ENCODE measurements around the gene GBP6. TPM values are rescaled to one million over a fixed set of nuclear protein-coding genes. Genes with fewer than 3 reads are reported as not detected.

Gene GBP6
- total RNA-seq, 1 donor from 2014 or later = not detected

DNA sequence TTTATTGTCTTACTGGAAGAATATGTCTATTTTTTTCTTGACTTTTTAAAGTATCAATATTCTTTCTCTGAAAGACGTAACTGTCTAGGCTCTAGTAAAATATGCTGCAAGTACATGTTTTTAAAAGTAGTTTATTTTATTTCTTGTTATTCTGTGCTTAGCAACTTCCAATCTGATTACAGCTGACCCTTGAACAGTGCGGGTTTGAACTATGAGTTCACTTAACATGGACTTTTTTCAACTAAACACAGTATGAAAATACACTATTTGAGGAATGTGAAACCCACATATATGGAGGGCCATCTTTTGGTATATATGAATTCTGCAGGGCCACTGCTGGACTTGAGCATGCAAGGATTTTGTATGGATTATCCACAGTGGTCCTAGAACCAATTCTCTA, 26.8 kb downstream of the GBP6 start:
- no peak for DNase-seq (ENCODE audit: low read depth, low spot score)
- Mint-ChIP-seq H3K36me3 (ENCODE audit: low read depth) (peaks cover 2% of the 10 kb centered on the region), H3K4me1 (no peaks in the 10 kb centered on the region), H3K4me3 (no peak overlapping the region), H3K27ac (ENCODE audit: unreplicated experiment) (no peak overlapping the region), H3K9me3 (peaks cover 4% of the 10 kb centered on the region), H3K27me3 (ENCODE audit: low read depth) (no peaks in the 10 kb centered on the region)
- TF ChIP-seq, protein P1, sequence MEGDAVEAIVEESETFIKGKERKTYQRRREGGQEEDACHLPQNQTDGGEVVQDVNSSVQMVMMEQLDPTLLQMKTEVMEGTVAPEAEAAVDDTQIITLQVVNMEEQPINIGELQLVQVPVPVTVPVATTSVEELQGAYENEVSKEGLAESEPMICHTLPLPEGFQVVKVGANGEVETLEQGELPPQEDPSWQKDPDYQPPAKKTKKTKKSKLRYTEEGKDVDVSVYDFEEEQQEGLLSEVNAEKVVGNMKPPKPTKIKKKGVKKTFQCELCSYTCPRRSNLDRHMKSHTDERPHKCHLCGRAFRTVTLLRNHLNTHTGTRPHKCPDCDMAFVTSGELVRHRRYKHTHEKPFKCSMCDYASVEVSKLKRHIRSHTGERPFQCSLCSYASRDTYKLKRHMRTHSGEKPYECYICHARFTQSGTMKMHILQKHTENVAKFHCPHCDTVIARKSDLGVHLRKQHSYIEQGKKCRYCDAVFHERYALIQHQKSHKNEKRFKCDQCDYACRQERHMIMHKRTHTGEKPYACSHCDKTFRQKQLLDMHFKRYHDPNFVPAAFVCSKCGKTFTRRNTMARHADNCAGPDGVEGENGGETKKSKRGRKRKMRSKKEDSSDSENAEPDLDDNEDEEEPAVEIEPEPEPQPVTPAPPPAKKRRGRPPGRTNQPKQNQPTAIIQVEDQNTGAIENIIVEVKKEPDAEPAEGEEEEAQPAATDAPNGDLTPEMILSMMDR (conservative IDR thresholded peaks at IDR 0.05) = no peak

DNA sequence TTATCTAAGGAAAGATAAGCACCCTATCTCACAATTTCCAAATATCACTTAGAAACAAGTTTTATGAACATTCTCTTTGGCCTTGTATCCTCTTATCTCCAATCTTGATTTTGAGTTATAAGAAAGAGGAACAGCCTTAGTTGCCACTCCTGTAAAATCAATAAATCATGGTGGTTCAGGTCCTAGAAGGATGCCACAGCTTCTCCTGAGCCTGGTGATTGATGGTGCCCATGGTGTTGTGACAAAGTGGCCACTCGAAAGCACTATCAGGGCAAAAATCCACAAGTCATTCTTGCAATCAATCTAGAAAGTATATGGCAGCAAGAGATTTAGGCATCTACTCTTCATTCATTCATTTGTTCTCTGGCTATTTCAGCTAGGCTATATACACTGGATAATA, 27.8 kb downstream of the GBP6 start:
- Mint-ChIP-seq H3K9me3 (peaks cover 5% of the 10 kb centered on the region), H3K4me1 (no peaks in the 10 kb centered on the region), H3K27ac (ENCODE audit: unreplicated experiment) (no peak overlapping the region), H3K27me3 (ENCODE audit: low read depth) (no peaks in the 10 kb centered on the region), H3K36me3 (ENCODE audit: low read depth) (peaks cover 2% of the 10 kb centered on the region), H3K4me3 (no peak overlapping the region)
- TF ChIP-seq, protein P1 (conservative IDR thresholded peaks at IDR 0.05) = no peak
- no peak for DNase-seq (ENCODE audit: low read depth, low spot score)

DNA sequence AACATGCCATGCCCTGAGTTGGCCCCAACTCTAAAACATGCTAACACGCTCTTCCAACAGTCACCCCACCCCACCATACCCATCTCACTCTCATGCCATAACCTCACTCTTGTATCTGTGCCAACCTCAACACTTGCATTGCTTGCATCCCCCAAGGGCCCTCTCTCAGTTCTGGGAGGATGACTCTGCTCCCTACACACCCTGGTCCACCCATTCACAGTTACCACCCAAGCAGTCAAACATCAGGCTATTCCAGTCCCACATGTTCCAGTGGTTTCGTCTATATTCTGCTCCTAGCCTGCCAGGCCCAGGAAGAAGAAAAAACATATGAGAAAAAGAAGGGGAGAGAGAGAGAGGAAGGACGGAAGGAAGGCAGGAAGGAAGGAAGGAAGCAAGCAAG, 31.0 kb downstream of the GBP6 start:
- TF ChIP-seq, protein P1 (conservative IDR thresholded peaks at IDR 0.05) = no peak
- H3K4me1 Mint-ChIP-seq = no peaks in the 10 kb centered on the region
- DNase-seq (ENCODE audit: low read depth, low spot score) = no peak
- H3K9me3 Mint-ChIP-seq = peaks cover 15% of the 10 kb centered on the region
- H3K27me3 Mint-ChIP-seq (ENCODE audit: low read depth) = peaks cover 2% of the 10 kb centered on the region
- H3K4me3 Mint-ChIP-seq = no peak overlapping the region
- peaks cover 2% of the 10 kb centered on the region for H3K36me3 Mint-ChIP-seq (ENCODE audit: low read depth)
- no peak overlapping the region for H3K27ac Mint-ChIP-seq (ENCODE audit: unreplicated experiment)

DNA sequence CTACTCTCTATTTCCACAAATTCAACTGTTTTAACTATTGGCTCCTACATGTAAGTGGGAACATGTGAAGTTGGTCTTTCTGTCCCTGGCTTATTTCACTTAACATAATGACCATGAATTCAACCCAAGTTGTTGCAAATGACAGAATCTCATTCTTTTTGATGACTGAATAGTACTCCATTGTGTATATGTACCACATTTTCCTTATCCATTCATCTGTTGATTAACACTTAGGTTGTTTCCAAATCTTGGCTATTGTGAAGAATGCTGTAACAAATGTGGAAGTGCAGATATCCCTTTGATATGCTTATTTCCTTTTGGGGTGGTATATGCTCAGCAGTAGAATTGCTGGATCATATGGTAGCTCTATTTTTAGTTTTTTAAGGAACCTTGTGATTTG, 33.0 kb downstream of the GBP6 start:
- Mint-ChIP-seq H3K9me3 (peaks cover 23% of the 10 kb centered on the region), H3K4me3 (no peak overlapping the region), H3K36me3 (ENCODE audit: low read depth) (peaks cover 2% of the 10 kb centered on the region), H3K4me1 (no peaks in the 10 kb centered on the region), H3K27ac (ENCODE audit: unreplicated experiment) (no peak overlapping the region), H3K27me3 (ENCODE audit: low read depth) (peaks cover 2% of the 10 kb centered on the region)
- TF ChIP-seq, protein P1 (conservative IDR thresholded peaks at IDR 0.05) = no peak
- DNase-seq (ENCODE audit: low read depth, low spot score) = no peak

DNA sequence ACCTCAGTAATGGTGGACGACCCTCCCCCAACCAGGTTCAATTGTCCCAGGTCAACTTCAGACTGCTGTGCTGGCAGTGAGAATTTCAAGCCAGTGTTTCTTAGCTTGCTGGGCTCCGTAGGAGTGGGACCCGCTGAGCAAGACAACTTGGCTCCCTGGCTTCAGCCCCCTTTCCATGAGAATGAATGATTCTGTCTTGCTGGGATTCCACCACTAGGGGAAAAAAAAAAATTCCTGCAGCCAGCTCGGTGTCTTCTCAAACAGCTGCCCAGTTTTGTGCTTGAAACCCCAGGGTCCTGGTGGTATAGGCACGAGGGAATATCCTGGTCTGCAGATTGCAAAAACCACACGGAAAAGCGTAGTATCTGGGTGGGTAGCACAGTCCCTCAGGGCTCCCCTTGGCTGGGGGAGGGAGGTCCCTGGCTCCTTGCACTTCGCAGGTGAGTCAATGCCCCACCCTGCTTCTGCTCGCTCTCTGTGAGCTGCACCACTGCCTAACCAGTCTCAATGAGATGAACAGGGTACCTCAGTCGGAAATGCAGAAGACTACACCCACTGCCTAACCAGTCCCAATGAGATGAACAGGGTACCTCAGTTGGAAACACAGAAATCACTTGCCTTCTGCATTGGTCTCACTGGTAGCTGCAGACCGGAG, 41.5 kb downstream of the GBP6 start:
- TF ChIP-seq, protein P1 (conservative IDR thresholded peaks at IDR 0.05) = no peak
- Mint-ChIP-seq H3K9me3 (peaks cover 10% of the 10 kb centered on the region), H3K4me3 (no peak overlapping the region), H3K4me1 (no peaks in the 10 kb centered on the region), H3K27me3 (ENCODE audit: low read depth) (peaks cover 8% of the 10 kb centered on the region), H3K27ac (ENCODE audit: unreplicated experiment) (no peak overlapping the region), H3K36me3 (ENCODE audit: low read depth) (no peaks in the 10 kb centered on the region)
- no peak for DNase-seq (ENCODE audit: low read depth, low spot score)
